Activated naive CD4-positive, alpha-beta T cell treated with Interleukin-2 at 50 U/mL for 16 hours (primary cell): ENCODE data around the gene RP2.

Experiments
- DNase-seq: peaks from one replicate; pipeline ENCODE4 v3.0.0-alpha.2; 2020

Gene RP2

GRCh38 chrX:46927718-46928117 lies 90.9 kb downstream of the RP2 start:
- no peak for DNase-seq

DNA sequence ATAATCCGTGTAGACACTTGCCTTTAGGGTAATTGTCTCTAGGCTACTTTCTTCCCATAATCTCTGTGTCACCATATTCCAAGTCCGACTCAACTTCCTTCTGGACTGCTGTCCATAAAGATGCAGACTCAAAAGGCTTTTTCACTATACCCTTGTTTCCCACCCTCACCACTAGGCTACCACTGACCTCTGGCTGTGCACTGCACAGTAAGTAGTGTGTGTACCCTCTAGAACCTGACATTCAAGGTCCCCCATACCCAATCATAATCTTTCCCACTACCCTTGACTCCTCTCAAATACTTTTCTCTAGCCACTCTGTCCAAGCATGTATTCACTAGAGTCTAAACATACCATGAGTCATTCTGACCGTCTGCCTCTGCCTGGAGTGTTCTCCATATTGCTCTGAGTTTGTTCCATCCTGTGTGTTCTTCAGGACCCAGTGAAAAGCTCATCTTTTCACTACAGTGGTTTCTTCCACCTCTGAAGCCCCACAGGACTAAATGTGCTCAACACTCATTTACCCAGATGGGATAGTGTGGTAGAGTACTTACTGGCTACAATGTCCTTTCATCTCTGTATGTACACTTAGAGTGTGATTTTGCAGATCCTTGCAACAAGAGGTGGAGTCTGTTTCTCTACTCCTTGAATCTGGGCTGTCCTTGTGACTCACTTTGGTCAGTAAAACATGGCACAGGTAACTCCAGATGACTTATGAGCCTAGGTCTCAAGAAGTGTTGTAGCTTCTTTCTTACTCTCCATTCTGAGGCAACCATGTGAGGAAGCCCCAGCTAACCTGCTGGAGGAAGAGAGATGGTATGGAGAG lies 92.8 kb downstream of the RP2 start:
- no peak for DNase-seq
